ENCODE results near the gene PLCXD1. TPM values are rescaled to one million over a fixed set of nuclear protein-coding genes. Genes with fewer than 3 reads are reported as not detected.
"Not testable (repeated sequence)": the region's sequence is repeated elsewhere in the genome, so short reads cannot be mapped to it uniquely, and the experiment has no call there.

The PLCXD1 gene, protein sequence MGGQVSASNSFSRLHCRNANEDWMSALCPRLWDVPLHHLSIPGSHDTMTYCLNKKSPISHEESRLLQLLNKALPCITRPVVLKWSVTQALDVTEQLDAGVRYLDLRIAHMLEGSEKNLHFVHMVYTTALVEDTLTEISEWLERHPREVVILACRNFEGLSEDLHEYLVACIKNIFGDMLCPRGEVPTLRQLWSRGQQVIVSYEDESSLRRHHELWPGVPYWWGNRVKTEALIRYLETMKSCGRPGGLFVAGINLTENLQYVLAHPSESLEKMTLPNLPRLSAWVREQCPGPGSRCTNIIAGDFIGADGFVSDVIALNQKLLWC
- total RNA-seq, result 10 to 100 TPM; 18.3 to 61.7 TPM

DNA sequence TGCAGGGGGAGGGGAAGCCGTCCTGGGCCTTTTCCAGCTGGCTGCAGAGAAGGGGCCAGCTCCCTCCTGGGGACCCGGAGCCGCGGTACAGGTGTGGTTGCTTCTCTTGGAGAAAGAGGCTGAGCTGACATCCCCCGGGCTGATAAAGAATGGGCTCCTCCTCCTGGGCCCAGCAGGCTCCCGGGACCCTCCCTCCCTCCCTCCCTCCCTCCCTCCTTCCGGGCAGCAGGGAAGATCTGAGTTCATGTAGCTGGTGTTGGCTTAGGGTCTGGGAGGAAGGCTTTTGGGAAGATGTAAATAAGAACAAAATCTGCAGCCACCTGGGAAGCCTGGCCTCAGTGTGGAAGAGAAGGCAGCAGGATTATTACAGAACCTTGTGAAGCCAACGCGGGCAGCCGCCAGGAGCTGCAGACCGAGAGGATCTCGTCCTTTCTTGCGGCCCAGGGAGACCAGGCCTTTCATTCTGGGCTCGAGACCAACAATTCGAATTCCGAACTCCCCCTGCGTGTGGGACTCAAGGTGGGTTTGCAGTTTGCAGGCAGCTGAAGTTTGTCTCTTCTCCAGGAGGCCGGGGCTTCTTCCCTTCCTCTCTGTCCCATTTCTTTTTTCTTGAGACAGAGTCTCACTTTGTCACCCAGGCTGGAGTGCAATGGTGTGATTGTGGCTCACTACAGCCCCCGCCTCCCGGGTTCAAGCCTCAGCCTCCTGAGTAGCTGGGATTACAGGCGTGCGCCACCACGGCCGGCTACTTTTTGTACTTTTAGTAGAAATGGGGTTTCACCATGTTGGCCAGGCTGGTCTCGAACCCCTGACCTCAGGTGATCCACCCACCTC is at the start of gene PLCXD1:
Gene PLCXD1 (plus strand): TSS at position 216 of the 834 bp plus-strand sequence. CDS start 2,807 bp downstream, outside the sequence.
- DNase-seq (ENCODE audit: low spot score) (no peak), ATAC-seq (no peak)
- Mint-ChIP-seq H3K36me3 (no peaks in the 10 kb centered on the region), H3K4me3 (peak within 1 kb of the TSS; percentile 65), H3K27me3 (peaks cover 0 to 4% of the 10 kb centered on the region in 2 donors), H3K4me1 (ENCODE audit: low read depth in 2 of 2) (peaks cover 0 to 20% of the 10 kb centered on the region in 2 donors), H3K27ac (peak within 1 kb of the TSS in 1 of 2 donors; percentile 81), H3K9me3 (no peaks in the 10 kb centered on the region)

DNA sequence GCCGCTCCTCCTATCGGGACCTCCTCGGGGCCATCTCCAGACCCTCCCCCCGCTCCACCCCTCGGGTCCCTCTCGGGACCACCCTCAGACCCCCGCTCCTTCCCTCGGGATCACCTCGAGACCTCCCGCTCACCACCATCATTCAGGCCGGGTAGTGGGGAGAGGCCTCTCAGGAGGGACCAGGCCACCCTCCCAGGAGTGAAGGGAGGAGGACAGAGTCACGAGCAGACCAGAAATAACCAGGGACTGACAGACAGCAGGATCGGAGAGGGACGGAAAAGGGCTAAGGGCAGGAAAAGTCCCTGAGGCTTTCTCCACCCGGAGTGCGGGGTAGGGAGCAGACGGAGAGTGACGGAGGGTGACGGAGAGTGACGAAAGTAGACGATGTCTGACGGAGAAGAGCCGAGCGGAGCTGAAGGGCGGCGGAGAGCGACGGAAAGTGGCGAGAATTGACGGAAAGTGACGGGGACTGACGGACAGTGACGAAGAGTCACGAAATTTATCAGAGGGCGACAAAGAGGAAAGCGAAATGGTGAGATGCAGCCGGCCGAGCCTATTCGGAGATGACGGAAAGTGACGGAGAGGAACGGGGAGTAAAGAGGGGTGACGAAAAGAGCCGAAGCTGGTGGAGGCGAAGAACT is 49.4 kb upstream of the PLCXD1 start:
- not testable (repeated sequence) for H3K4me3 Mint-ChIP-seq; DNase-seq (ENCODE audit: low spot score); H3K36me3 Mint-ChIP-seq; H3K9me3 Mint-ChIP-seq; H3K27ac Mint-ChIP-seq; H3K27me3 Mint-ChIP-seq; H3K4me1 Mint-ChIP-seq (ENCODE audit: low read depth in 2 of 2)
- ATAC-seq, result peak in 1 of 2 donors; percentile 95

DNA sequence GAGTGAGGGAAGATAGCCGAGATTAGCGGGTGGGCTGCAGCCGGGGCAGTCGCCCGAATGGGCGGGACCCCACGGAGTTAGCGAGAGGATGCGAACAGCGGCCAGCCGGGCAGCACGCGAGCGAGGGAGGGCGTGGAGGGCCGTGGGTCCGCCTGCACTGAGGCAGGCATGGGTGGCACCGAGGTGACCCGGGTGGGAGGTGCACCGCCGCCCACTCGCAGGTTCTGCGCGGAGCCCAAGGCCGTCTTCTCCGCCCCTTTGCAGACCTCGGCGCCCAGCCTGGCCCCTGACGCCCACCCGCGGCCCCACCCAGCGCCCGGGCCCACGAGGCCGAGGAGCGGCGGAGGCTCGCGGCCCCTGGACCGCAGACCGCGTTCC is 48.9 kb upstream of the PLCXD1 start:
- not testable (repeated sequence) for H3K9me3 Mint-ChIP-seq; H3K36me3 Mint-ChIP-seq; DNase-seq (ENCODE audit: low spot score); H3K27me3 Mint-ChIP-seq; H3K4me1 Mint-ChIP-seq (ENCODE audit: low read depth in 2 of 2); H3K4me3 Mint-ChIP-seq; H3K27ac Mint-ChIP-seq
- peak in 1 of 2 donors; percentile 81 for ATAC-seq

- not testable (repeated sequence) for H3K36me3 Mint-ChIP-seq; DNase-seq (ENCODE audit: low spot score); H3K9me3 Mint-ChIP-seq; ATAC-seq; H3K4me3 Mint-ChIP-seq; H3K4me1 Mint-ChIP-seq (ENCODE audit: low read depth in 2 of 2); H3K27me3 Mint-ChIP-seq; H3K27ac Mint-ChIP-seq
These were observed 45.0 kb upstream of the PLCXD1 start for GRCh38 chrX:236201-236600.

- no peaks in the 10 kb centered on the region for H3K27me3 Mint-ChIP-seq
- peaks cover 8% of the 10 kb centered on the region for H3K9me3 Mint-ChIP-seq
- DNase-seq (ENCODE audit: low spot score) (no peak), ATAC-seq (no peak)
- H3K4me3 Mint-ChIP-seq, result no peak overlapping the region
- no peaks in the 10 kb centered on the region for H3K36me3 Mint-ChIP-seq
- H3K27ac Mint-ChIP-seq, result peak overlapping the region; percentile 63 to 82
- H3K4me1 Mint-ChIP-seq (ENCODE audit: low read depth in 2 of 2), result peaks cover 6 to 11% of the 10 kb centered on the region in 2 donors
These were observed 30.2 kb upstream of the PLCXD1 start for GRCh38 chrX:250965-251364.

GRCh38 chrX:251396-252243 is 29.6 kb upstream of the PLCXD1 start:
- not testable (repeated sequence) for DNase-seq (ENCODE audit: low spot score); H3K9me3 Mint-ChIP-seq; H3K36me3 Mint-ChIP-seq; H3K27me3 Mint-ChIP-seq; ATAC-seq; H3K4me3 Mint-ChIP-seq
- Mint-ChIP-seq H3K4me1 (ENCODE audit: low read depth in 2 of 2) (peaks cover 6 to 11% of the 10 kb centered on the region in 2 donors), H3K27ac (peak overlapping the region; percentile 63 to 82)

- DNase-seq (ENCODE audit: low spot score) (no peak), ATAC-seq (no peak)
- Mint-ChIP-seq H3K27me3 (no peaks in the 10 kb centered on the region), H3K36me3 (no peaks in the 10 kb centered on the region), H3K4me3 (no peak overlapping the region), H3K4me1 (ENCODE audit: low read depth in 2 of 2) (peaks cover 6 to 11% of the 10 kb centered on the region in 2 donors), H3K27ac (peak overlapping the region in 1 of 2 donors; percentile 10), H3K9me3 (peaks cover 8% of the 10 kb centered on the region)
These were observed 28.8 kb upstream of the PLCXD1 start for GRCh38 chrX:252244-252956.

DNA sequence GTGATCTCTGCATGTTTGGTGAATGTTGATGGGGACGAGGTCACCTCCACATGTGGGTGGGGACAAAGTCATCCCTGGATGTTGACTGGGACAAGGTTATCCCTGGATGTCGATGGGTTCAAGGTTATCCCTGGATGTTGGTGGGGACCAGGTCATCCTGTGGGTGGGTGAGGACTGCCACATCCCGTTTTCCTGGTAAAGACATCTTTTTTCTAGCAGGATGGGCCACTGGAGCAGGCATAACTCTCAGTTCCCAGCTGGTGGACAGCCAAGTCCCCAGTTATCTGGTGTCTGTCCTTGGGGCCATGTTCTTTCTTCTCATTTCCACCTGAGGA is 28.3 kb upstream of the PLCXD1 start:
- Mint-ChIP-seq H3K4me1 (ENCODE audit: low read depth in 2 of 2) (peaks cover 6 to 11% of the 10 kb centered on the region in 2 donors), H3K27ac (peak overlapping the region in 1 of 2 donors; percentile 10), H3K27me3 (no peaks in the 10 kb centered on the region), H3K36me3 (no peaks in the 10 kb centered on the region), H3K4me3 (no peak overlapping the region), H3K9me3 (peaks cover 8% of the 10 kb centered on the region)
- ATAC-seq, result no peak
- no peak for DNase-seq (ENCODE audit: low spot score)

- H3K9me3 Mint-ChIP-seq, result peaks cover 8% of the 10 kb centered on the region
- DNase-seq (ENCODE audit: low spot score), result no peak
- ATAC-seq, result no peak
- H3K27ac Mint-ChIP-seq, result no peak overlapping the region
- H3K36me3 Mint-ChIP-seq, result no peaks in the 10 kb centered on the region
- no peak overlapping the region for H3K4me3 Mint-ChIP-seq
- no peaks in the 10 kb centered on the region for H3K27me3 Mint-ChIP-seq
- peaks cover 6 to 11% of the 10 kb centered on the region in 2 donors for H3K4me1 Mint-ChIP-seq (ENCODE audit: low read depth in 2 of 2)
These were observed 27.5 kb upstream of the PLCXD1 start for GRCh38 chrX:253451-254297.

DNA sequence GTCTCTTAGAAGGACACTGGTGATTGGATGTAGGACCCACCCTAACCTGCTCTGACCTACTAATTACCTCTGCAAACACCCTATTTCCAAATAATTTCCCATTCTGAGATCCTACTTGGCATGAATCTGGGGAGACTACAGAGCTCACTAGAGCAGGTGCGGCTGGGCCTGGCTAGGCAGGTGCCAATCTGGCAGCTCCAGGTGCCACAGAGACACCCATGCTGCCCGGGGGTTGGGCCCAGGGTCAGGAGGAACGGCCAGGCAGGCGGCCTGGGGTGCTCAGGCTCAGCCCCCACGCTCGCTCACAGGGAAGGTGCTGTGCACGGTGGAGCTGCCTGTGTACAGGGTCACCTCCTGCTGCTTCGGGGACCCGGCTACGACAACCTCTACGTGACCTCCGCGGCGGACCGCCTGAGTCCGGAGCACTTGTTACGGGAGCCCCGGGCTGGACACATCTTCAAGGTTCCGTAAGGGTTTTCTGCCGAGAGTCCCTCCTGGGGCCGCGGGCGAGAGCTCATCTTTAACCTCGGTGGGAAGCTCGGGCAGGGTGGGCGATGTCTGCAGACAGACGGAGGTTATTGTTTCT is 26.5 kb upstream of the PLCXD1 start:
- Mint-ChIP-seq H3K27me3 (no peaks in the 10 kb centered on the region), H3K27ac (no peak overlapping the region), H3K4me3 (no peak overlapping the region), H3K9me3 (peaks cover 8% of the 10 kb centered on the region), H3K4me1 (ENCODE audit: low read depth in 2 of 2) (peaks cover 6 to 11% of the 10 kb centered on the region in 2 donors), H3K36me3 (no peaks in the 10 kb centered on the region)
- DNase-seq (ENCODE audit: low spot score) (no peak), ATAC-seq (no peak)

- Mint-ChIP-seq H3K36me3 (no peaks in the 10 kb centered on the region), H3K27ac (no peak overlapping the region), H3K27me3 (no peaks in the 10 kb centered on the region), H3K9me3 (peaks cover 8% of the 10 kb centered on the region), H3K4me3 (no peak overlapping the region), H3K4me1 (ENCODE audit: low read depth in 2 of 2) (peaks cover 4 to 15% of the 10 kb centered on the region in 2 donors)
- DNase-seq (ENCODE audit: low spot score) (no peak), ATAC-seq (no peak)
These were observed 25.3 kb upstream of the PLCXD1 start for GRCh38 chrX:255923-256331.

DNA sequence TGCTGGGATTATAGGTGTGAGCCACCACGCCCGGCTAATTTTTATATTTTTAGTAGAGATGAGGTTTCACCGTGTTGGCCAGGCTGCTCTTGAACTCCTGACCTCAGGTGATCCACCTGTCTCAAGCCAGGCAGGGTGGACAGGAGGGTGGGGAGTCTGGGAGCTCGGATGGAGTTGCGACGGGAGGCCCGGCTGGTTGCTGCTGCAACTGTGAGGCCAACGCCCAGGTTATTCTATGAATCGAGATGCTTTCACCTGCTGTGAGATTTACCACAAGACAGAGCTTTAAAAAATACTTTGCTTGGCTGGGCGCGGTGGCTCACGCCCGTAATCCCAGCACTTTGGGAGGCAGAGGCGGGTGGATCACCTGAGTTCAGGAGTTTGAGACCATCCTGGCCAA is 24.1 kb upstream of the PLCXD1 start:
- ATAC-seq; H3K36me3 Mint-ChIP-seq; DNase-seq (ENCODE audit: low spot score); H3K9me3 Mint-ChIP-seq; H3K4me3 Mint-ChIP-seq; H3K27me3 Mint-ChIP-seq; H3K27ac Mint-ChIP-seq: not testable (repeated sequence)
- H3K4me1 Mint-ChIP-seq (ENCODE audit: low read depth in 2 of 2), result peaks cover 0 to 13% of the 10 kb centered on the region in 2 donors

All from natural killer cell treated with Interleukin-12 subunit alpha and Interleukin-12 subunit beta and Interleukin-15 and Interleukin-18, amount 100 ng/mL, for 72 hours (primary cell).